Stimulated activated naive CD8-positive, alpha-beta T cell treated with anti-CD3 and anti-CD28 coated beads, Interleukin-15, Interleukin-2, amounts not matched to agents 100 U/mL and 50 U/mL, for 24 hours (primary cell): ENCODE results near the gene KSR1.
A peak's percentile ranks its signal among the peaks of the same experiment; 100 is the strongest.

Experiments
- ATAC-seq: fragments of 150-1000 bp; cut with Tn5 transposase; one replicate; pipeline ENCODE4 v1.10.0; 2021
- DNase-seq: peaks from one replicate; pipeline ENCODE4 v3.0.0; 2021

The KSR1 gene

DNA sequence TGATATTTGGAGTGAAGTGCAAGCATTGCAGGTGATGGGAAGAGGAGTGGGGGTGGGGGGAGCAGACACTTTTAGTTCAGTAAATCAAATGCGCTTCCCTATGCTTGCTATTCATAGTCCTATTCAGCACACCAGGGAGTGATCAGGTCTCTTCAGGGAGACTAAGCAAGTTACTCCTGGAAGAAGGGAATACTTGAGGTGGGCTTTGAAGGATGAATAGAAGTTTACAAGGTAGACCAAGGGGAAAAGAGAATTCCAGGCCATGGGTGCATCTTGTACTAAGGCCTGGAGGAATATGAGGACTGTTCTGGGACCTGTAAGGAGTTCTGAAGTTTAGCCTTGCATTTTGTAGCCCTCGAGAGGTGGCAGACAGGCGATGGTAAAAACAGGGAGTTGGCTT lies 134.6 kb downstream of the KSR1 start:
- no peak for ATAC-seq
- DNase-seq: no peak

DNA sequence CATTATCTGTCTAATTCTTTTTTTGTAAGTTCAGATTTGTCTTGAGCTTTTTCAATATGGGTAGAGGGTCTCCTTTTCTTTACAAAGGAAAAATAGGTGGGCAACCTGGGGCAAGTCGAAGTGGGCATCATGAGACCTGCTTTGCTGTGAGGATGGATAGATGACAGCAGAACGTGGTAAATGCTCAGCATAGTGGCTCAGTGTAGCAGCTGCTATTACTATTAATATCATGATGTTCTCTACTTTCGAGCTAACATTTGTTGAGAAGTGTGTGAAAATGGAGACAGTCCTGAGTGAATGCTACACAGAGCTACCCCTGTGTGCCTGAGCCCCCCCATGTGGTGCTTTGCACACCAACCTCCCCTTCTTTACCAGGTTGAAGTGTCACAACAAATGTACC lies 135.7 kb downstream of the KSR1 start:
- DNase-seq: no peak
- no peak for ATAC-seq

DNA sequence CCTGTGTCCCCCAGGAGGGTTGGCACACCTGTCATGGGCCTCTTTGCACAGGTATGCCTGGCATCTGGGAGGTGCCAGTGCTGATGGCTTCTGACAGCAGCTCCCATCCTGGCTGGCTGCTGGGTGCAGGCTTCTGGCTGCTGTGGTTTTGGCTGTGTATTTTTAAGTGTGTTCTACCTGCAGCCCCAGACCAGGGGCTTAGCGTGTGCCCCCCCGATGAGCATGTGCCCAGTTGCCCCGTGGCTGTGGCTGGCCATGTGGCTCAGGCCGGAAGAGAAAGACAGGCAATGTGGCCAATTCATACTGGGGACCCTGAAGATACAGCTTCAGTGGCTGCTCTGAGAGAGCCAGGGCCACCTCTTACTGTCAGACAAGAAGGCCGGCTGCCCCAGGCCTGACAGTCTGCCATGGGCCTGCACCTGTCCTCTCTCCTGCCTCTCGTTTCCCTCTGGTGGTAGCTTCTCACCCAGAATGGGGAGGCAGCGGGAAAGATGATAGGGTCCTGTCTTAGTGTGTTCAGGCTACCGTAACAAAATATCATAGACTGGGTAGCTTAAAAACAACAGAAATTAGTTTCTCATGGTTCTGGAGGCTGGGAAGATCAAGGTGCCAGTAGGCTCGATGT lies 137.1 kb downstream of the KSR1 start:
- no peak for DNase-seq
- ATAC-seq: no peak

DNA sequence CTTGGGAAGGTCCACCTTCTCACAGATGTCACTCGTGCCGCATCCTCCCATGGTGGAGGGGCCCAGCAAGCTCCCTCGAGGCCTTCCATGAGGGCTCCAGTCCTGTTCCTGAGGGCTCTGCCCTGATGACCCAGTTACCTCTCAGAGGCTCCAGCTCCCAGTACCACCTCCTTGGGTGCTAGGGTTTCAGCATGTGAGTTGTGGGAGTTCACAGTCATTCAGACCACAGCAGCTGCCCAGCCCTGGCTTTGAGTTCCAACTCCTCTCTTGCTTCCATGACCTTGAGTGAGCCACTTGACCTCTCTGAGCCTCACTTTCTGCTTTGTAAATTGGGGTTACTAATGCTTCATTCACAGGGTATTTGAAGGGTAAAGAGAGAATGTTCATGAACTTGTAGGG lies 137.6 kb downstream of the KSR1 start:
- ATAC-seq (no peak), DNase-seq (no peak)

DNA sequence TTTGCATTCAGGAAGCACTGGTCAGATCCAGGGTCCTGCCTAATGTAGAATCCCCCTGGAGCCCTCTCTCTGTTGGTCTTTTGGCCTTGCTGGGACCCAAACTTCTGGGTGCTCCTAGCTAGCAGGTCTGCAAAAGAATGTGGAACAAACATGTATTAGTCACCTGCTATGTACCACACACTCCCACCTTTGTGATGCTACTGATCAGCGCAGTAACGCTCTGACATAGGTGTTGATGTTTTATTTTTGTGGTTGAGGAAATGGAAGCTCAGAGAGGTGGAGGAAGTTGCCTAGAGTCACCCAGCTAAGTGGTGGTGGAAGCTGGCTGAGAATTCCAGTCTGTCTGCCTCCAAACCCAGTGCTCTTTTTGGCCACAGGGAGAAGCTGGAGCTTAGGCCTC lies 139.0 kb downstream of the KSR1 start:
- ATAC-seq (peak; percentile 47), DNase-seq (no peak)

DNA sequence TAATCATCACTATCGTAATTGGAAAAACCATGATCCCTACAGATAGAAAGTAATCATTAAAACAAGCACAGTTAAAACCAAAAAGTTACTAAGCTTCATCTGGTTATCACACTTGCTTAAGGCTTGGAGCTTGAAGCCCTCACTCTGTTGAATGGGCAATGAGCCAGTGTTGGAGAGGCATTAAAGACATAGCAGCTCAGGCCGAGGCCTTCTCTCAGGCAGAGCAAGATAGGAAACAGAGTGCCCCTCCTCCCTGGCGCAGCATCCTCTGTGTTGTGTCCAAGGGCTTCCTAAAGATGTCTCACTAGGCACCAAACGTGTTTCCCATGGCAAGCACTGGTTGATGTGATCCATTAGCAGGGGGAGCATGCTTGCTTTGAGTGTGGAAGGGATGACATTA lies 139.8 kb downstream of the KSR1 start:
- DNase-seq (no peak), ATAC-seq (no peak)

DNA sequence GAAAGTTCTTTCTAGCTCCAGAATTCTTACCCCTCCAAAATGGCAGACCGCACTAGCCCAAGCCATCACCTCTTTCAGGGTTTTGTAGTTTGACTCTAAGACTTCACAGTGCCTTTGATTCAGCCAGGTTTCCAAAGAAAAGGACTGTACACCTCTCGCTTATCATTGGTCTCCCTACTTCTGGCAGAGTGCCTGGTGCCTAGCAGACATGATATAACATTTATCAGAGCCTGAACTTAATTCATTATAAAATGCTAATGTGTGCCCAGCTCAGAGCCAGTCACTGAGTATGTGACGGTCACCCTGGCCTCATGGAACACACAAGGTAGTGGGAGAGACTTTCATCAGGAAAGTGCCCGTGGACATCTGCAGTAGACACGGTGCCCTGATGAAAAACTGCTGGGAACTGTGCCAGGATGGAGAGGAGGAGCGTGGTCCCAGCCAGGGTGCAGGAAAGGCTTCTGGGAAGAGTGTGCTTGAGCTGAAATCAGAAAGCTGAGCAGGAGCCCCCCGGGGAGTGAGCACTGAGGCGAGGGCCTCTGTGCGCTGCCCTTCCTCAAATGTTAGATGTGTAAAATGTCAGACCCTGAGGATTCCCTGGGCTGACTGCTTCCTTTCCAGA lies 140.4 kb downstream of the KSR1 start:
- no peak for ATAC-seq
- DNase-seq: no peak

DNA sequence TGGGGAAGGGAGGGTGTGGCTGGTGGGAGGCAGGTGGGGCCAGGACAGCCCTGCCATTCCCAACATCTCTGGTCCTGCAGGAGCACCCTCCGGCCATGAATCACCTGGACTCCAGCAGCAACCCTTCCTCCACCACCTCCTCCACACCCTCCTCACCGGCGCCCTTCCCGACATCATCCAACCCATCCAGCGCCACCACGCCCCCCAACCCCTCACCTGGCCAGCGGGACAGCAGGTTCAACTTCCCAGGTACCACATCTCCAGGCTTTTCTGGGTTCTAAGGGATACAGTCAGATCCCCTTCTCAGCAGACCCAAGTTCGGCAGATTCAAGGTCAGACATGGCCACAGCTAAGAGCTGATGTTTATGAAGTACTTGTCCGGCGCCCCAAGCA lies 140.9 kb downstream of the KSR1 start:
- DNase-seq: no peak
- no peak for ATAC-seq

DNA sequence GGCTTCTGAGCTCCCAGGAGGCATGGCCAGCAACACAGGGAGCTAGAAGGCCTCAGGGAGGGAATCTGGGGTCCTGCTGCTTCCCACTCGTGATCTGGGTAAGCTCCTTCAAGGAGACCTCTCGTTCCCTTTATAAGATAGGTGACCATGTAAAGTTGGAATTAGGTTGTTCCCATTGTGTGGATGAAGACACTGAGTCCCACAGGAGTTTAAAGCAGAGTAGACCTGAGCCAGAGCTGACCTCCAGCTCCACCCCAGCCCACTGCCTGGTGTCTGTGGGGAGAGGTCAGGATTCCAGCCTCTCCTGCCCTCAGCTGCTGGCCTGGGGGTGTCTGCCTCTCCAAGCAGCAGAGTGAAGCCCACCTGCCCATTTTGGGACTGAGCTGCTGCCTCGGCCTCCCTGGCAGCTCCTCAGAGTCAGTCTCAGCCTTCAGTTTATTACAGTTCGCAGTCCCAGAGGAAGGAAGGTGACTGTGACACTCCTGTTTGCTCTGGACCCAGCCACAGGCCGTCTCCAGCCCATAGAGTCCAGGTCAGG lies 141.6 kb downstream of the KSR1 start:
- no peak for ATAC-seq
- no peak for DNase-seq

DNA sequence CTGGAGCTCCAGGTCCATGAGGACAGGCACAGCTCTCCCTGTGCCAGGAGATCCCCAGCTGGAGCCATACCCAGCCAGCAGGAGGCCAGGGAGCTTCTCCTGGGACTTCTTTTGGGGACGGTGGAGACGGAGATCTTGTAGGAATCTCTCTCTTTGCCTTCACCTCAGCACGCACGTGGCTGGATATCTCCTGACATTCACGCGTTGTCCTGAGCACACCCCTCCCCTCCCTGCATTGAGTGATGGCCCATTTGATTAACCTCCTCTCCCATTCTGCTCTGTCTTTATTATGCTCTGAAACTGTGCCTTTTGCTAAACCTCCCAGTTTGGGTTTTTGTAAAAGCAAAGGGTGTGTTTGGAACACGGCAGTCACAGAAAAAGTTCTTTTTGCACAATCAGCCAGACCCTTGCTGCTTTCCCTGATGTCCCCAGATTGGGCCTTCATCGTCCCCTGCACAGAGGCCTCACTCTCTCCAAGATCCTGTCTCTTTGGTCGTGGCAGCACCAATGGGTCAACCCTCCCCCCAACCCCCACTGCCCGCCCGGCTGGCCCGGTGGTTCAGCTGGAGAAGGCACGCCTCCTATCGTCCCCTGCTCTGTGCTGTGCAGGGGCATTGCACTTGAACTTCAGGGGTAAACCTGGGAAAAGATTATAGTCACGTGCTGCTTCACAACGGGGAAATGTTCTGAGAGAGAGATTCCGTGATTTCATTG lies 142.2 kb downstream of the KSR1 start:
- no peak for DNase-seq
- ATAC-seq: no peak

DNA sequence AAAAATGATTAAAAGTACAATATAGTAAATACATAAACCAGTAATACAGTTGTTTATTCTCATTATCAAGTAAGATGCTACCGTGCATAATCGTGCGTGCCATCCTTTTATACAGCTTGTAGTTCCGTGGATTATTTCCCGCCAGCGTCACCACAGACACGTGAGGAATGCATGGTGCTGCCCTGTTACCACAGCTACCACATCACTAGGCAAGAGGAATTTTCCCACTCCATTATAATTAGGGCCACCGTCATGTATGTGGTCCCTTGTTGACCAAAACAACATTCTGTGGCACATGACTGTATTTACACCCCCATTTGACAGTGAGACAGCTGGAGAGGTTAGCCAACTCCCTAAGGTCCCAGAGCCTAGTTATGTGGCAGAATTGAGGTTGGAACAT lies 144.2 kb downstream of the KSR1 start:
- ATAC-seq (no peak), DNase-seq (no peak)

DNA sequence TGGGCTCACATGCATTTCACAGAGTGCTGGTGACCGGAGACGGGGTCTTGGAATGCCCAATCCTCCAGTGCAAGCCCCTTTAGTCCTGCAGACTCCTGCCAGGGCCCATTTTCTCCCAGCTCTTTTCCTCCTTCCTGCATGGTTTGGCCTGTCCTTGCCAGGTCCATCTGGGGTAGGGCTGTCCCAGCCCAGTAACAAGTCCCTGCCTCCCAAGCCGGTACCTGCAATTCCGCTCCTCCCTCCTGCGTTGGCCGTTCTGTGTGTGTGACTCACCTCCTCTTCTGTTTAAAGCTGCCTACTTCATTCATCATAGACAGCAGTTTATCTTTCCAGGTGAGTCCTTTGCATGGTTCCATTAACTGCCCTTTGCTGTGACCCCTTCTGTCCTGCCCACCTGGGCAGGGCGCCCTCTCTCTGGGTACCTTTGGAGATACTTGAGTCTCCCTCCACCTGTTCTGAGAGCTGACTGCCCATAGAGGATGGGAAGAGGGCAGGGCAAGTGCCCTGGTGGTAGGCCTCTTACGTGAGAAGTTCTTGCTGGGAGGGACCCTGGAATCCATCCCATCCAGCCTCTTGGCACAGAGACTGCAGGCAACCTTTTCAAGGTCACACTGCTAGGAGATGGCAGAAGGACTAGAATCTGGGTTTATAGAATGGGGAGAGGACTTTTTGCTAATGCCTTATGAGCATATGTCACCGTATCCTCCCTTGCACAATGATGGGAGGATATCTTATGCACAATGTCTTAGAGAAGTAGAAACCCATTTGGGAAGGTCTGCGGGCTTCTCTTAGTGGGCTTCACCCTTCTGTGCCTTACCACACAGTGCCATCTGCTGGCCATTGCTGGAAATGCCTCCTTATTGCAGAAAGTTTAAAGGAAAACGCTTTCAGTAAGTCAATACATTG lies 145.1 kb downstream of the KSR1 start:
- ATAC-seq (peak; percentile 30), DNase-seq (peak; percentile 88)

DNA sequence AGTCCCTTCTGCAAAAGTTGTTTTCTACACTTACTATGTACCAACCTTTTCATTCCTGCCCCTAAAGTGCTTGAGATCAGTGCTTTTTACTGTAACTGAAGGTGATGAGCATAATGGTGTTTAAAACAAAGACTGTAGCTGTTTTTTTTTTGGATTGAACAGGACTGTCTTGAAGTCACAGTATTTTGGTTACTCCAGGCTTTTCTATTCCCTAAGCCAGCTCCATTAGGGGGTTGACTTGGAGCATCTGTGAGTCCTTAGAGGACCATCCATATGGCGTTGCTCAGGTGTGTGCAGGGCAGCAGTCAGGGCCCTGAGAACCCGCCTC lies 145.7 kb downstream of the KSR1 start:
- DNase-seq (no peak), ATAC-seq (no peak)

DNA sequence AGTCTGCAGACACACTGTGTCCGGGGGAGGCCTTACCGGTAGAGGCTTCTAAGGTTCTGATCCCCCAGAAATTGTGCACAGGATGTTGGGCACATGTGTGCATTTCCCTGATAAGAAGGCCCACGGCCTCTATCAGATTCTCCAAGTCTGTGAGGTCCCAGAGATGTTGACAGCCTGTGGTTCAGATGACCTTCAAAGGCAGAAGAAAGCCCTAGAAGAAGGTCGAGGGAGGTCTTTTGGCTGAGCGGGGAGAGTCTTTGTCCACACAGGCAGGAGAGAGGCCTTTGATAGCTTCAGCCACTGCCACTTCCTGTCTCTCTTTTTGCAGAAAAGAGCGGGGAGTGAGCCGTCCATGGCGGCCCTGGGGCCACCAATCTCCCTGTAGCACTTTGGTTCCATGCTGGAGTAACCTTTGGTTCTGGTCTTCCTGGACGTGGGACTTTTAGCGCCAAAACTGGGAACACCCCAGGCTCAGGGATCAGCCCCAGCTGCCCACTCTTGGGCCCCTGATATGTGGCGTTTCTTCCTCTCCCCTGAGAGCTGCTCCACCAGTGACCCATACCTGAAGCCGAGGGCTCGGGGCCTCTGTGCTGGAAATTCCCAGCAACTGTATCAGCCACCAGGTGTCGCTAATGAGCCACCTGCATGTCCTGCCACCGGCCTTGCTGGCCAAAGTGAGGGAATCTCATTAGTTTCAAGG lies 146.6 kb downstream of the KSR1 start:
- ATAC-seq (peak; percentile 42), DNase-seq (peak; percentile 81)

DNA sequence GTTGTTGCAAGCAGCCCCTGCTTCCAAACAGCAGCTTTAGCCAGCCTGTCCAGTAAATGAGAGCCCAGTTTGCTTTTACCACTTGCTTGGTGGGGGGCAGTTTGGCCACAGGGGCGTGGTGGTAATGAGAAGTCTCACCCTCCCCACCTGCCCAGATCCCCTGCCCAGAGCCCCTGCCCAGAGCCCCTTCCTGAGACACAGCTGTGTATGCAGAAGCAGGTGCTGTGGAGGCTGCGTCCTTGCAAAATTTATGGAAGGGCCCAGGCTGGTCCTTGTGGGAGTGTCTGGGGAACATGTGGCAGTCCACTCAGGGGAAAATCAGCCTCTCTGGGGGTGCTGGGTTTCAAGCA lies 147.1 kb downstream of the KSR1 start:
- DNase-seq (no peak), ATAC-seq (no peak)

DNA sequence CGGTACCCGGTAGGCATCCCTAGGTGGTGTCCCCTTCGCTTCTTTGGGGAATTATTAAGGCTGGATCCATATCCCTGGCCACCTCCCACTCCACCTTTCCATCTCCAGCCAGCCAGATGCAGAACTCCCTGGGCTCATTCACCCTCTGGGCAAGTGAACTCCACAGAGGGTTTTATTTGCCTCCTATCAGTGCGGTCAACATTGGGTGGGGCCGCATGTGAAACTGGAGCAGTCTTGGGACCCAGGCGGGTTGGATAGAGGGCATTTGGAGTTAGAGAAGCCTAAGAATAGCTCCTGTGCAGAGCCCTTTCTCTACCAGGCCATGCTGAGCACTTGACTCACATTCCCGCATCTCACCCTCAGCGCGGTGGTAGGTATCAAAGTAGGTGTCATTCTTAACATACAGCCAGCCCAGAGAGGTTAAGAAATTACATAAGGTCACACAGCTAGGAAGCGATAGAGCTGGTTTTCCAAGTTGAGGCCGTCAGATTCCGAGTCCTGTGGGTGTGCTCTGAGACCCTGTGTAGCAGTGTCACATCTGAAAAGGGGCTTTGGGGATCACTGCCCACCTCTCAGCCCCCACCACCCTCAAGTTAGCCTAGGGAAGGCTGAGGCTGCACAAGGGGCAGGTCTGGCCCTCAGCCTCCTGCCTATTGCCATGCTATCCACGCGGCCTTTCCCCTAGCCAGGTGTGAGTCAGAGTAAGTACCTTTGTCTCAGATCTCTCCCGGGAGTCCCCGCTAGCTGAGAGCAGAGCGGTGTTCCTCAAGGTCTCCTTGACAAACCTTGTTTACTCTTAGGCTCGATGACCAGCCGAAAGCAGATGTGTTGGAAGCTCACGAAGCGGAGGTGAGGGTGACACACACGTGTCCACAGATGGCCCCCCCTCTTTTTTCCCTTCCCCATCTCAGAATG lies 147.9 kb downstream of the KSR1 start:
- DNase-seq (no peak), ATAC-seq (no peak)

DNA sequence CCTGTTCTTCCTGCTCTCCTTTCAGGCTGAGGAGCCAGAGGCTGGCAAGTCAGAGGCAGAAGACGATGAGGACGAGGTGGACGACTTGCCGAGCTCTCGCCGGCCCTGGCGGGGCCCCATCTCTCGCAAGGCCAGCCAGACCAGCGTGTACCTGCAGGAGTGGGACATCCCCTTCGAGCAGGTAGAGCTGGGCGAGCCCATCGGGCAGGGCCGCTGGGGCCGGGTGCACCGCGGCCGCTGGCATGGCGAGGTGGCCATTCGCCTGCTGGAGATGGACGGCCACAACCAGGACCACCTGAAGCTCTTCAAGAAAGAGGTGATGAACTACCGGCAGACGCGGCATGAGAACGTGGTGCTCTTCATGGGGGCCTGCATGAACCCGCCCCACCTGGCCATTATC lies 149.2 kb downstream of the KSR1 start:
- no peak for ATAC-seq

DNA sequence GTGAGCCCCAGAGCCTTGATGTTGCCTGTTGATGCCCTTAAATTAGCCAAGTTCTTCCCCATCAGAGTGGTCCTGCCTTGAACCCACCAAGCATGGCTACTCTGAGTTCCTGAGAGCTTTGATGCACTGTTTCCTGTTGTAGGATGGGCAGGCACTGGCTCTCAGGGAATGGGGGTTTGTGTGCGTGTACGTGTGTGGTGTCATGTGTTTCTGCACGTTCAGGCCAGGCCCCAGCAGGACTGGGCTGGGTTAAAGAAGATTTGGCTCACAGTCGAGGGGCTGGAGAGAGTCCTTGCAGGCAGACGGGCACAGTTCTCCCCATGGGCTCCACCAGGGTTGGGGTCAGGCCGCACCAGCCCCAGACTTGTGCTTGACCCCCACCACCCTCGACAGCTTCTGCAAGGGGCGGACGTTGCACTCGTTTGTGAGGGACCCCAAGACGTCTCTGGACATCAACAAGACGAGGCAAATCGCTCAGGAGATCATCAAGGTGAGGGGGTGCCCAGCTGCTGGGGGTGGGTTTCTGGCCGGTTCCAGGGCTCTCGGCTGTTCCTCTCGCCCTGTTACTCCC lies 151.4 kb downstream of the KSR1 start:
- no peak for DNase-seq
- no peak for ATAC-seq

More for the DNA sequence above, 149.2 kb downstream of the KSR1 start:
- no peak for DNase-seq

DNA sequence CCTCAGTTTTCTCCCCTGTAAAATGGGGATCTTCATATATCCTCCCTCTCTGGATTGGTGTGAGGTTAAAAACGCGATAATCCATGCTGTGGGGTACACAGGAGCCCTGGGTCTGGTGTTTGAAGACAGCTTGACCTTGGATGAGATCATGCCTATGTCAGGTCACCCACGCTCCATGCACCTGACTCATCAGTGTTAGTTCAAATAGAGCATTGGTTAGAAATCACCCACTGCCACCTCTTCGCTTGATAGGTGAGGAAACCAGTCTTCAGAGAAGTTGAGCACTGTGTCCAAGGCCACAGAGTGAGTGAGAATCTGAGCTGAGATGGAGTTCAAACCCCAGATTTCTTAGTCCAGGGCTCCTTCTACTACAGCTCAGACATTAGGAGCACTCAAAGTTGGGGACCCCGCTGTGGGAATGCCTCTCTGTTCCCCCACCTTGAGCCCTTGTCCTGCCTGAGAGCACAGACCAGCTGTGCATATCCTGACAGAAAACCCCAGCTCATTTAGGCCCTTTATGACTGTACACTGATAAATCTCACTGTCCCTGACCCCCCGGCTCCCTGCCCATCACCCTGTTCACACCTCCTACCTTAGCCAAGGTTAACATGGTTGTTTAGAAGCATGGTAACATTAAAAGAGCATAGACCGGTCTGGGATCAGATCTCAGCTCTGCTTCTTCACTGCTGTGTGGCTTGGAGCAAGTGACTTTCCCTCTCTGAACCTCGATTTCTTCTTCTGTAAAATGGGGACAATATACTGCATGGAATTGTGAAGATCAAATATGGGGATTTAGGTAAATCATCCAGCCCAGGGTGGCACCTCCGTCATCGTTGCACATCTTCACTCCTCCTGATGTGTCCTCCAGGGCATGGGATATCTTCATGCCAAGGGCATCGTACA lies 152.3 kb downstream of the KSR1 start:
- no peak for DNase-seq
- ATAC-seq: peak; percentile 78
